GM12878 (cell line): ENCODE measurements around the gene TMEM37. TPM values are rescaled to one million over a fixed set of nuclear protein-coding genes. Genes with fewer than 3 reads are reported as not detected.
A peak's percentile ranks its signal among the peaks of the same experiment; 100 is the strongest.

Experiments
- ATAC-seq: fragments of 200-7000 bp; cut with Tn5 transposase; 3 replicates; pipeline ENCODE4 v1.9.1; 2020; ENCODE audit warnings: mild to moderate bottlenecking, moderate library complexity
- BruUV-seq: library from RNA; stranded (reverse); fragments of 400-500 nt; replicated peaks from 2 replicates; lab custom pipeline; 2021; lab: Mats Ljungman, UMichigan
- CTCF ChIA-PET: fragments of 300-600 bp; sonication (Branson Sonifier 250); formaldehyde crosslinking; extraction: SDS; loops from one replicate; lab custom pipeline; 2021; ENCODE audit warnings: inconsistent platforms; lab: Yijun Ruan, JAX
- POLR2A ChIA-PET: fragments of 350-600 bp; formaldehyde crosslinking; extraction: SDS; loops from one replicate; lab custom pipeline; 2021; ENCODE audit warnings: inconsistent platforms; lab: Charles Lee
- RAD21 ChIA-PET: fragments of 300-600 bp; sonication (Branson Sonifier 250); formaldehyde crosslinking; loops from one replicate; lab custom pipeline; 2023; ENCODE audit warnings: antibody characterized with exemption; ENCODE audit not compliant: unreplicated experiment; lab: Charles Lee
- SMC1A ChIA-PET: fragments of 300-600 bp; sonication (Branson Sonifier 250); formaldehyde crosslinking; loops from one replicate; lab custom pipeline; 2023; ENCODE audit not compliant: unreplicated experiment, uncharacterized antibody; lab: Charles Lee
- DNase-seq: peaks from one replicate; pipeline ENCODE4 v3.0.0-alpha.2; 2011; ENCODE audit warnings: low read depth, low spot score
- FAIRE-seq: peaks from 3 replicates; lab custom pipeline; 2011; peaks lifted over from hg19 to GRCh38; lab: Jason Lieb, UNC
- H2AFZ ChIP-seq: 2 replicates; pipeline ENCODE4 v1.6.0; 2011; ENCODE audit warnings: low read depth, low read length, control low read depth; ENCODE audit not compliant: control insufficient read depth
- H3K27ac ChIP-seq: 2 replicates; pipeline ENCODE4 v1.5.1; 2011; ENCODE audit warnings: control low read depth; ENCODE audit not compliant: control insufficient read depth, insufficient read depth
- H3K27me3 ChIP-seq, 2 experiments: replicated peaks in 1 of 2; 2 replicates each; pipeline versions ENCODE4 v1.6.0 to v1.6.1; 2011; ENCODE audit warnings: low read length in 1 of 2; ENCODE audit not compliant: control insufficient read depth in 2 of 2, insufficient read depth in 2 of 2
- H3K36me3 ChIP-seq, 2 experiments: 2 replicates each; pipeline ENCODE4 v1.5.1; 2011; ENCODE audit warnings: low read length in 1 of 2; ENCODE audit not compliant: control insufficient read depth in 2 of 2, insufficient read depth in 2 of 2
- H3K4me1 ChIP-seq: 2 replicates; pipeline ENCODE4 v1.6.1; 2011; ENCODE audit warnings: mild to moderate bottlenecking, low read length, moderate library complexity, mixed read lengths; ENCODE audit not compliant: control insufficient read depth, insufficient read depth
- H3K4me2 ChIP-seq: 2 replicates; pipeline ENCODE4 v1.6.0; 2011; ENCODE audit warnings: control low read depth; ENCODE audit not compliant: control insufficient read depth, insufficient read depth
- H3K4me3 ChIP-seq: fragments of 200-600 bp; sonication (generic); 2 replicates; pipeline ENCODE4 v1.5.1; 2016
- H3K79me2 ChIP-seq: 2 replicates; pipeline ENCODE4 v1.6.0; 2011; ENCODE audit warnings: low read length; ENCODE audit not compliant: control insufficient read depth, insufficient read depth
- H3K9ac ChIP-seq: 2 replicates; pipeline ENCODE4 v1.8.0; 2011; ENCODE audit warnings: low read length, control low read depth, mixed read lengths; ENCODE audit not compliant: control insufficient read depth, insufficient read depth
- H3K9me3 ChIP-seq: replicated peaks from 3 replicates; pipeline ENCODE4 v1.5.1; 2011; ENCODE audit warnings: mild to moderate bottlenecking, low read length; ENCODE audit not compliant: control insufficient read depth, insufficient read depth
- H4K20me1 ChIP-seq: 2 replicates; pipeline ENCODE4 v1.6.0; 2011; ENCODE audit not compliant: control insufficient read depth, insufficient read depth
- HDGF ChIP-seq: fragments of 450-650 bp; IDR thresholded peaks from 2 replicates; pipeline ENCODE4 v1.6.1; 2016; ENCODE audit warnings: antibody characterized with exemption
- KDM1A ChIP-seq: fragments of 200-600 bp; sonication (generic); IDR thresholded peaks from 2 replicates; pipeline ENCODE4 v1.6.1; 2016; ENCODE audit warnings: borderline replicate concordance
- YY1 ChIP-seq: IDR thresholded peaks from 2 replicates; pipeline ENCODE4 v1.6.1; 2011; ENCODE audit warnings: low read depth, mild to moderate bottlenecking, low read length
- WGBS: methylation state at CpG from one replicate; pipeline ENCODE4 v1.1.6; 2016; ENCODE audit warnings: low lambda C conversion rate; ENCODE audit not compliant: insufficient replicate concordance, insufficient coverage; ENCODE audit errors: missing lambda C conversion rate; 5-methylcytosine and 5-hydroxymethylcytosine counted together
- in situ Hi-C: fragments of 300-500 bp; cut with MboI; formaldehyde crosslinking; loops from 9 replicates; pipeline ENCODE4 v1.14.3; 2018; ENCODE audit warnings: mixed read lengths
- intact Hi-C: fragments of 100-400 bp; cut with micrococcal nuclease; formaldehyde crosslinking; loops from one replicate; pipeline ENCODE4 v1.14.2; 2022; ENCODE audit not compliant: unreplicated experiment
- polyA plus RNA-seq, 11 experiments: library from polyadenylated mRNA; depleted of rRNA in 4 of 11; unstranded in 6 of 11; stranded (reverse) in 5 of 11; fragments of >200 nt; fragmentation: Nextera tagmentation in 4 of 11; fragmentation: Illumina TruSeq in 1 of 11; extraction: Ambion mirVana in 4 of 11; extraction: Trizol in 1 of 11; gene quantifications; 1 replicate in 1 of 11; 2 replicates in 10 of 11; pipeline versions ENCODE4 v1.2.1 to v1.2.3, GENCODE V29; 2011 to 2016; ENCODE audit warnings: inconsistent platforms in 2 of 11, missing spikeins in 2 of 11, low read depth in 1 of 11
- total RNA-seq, 4 experiments: library from RNA; depleted of rRNA in 3 of 4; stranded (reverse); fragments of >200 nt in 3 of 4; fragmentation: Illumina TruSeq in 1 of 4; extraction: Trizol in 1 of 4; gene quantifications; 2 replicates each; pipeline versions ENCODE4 v1.2.1 to v1.2.3, GENCODE V29; 2013 to 2021
- TF ChIP-seq, protein P1 (sequence below), 3 experiments: IDR thresholded peaks in 2 of 3; conservative IDR thresholded peaks in 1 of 3; 2 replicates each; pipeline ENCODE4 v1.5.1; 2011; ENCODE audit warnings: low read depth in 3 of 3, low read length in 3 of 3, mild to moderate bottlenecking in 3 of 3, control low read depth in 2 of 3, moderate library complexity in 2 of 3, inconsistent platforms in 1 of 3, mixed read lengths in 1 of 3; ENCODE audit not compliant: control insufficient read depth in 2 of 3, insufficient read depth in 1 of 3; ENCODE audit errors: extremely low read depth in 1 of 3

Gene TMEM37
- total and polyA plus RNA-seq, 10 of the 15 experiments (the other 5 are each of a cell fraction or from before 2014, with no cell fraction given) = 0.07 to 0.67 (median 0.24) TPM; not detected in 3

DNA sequence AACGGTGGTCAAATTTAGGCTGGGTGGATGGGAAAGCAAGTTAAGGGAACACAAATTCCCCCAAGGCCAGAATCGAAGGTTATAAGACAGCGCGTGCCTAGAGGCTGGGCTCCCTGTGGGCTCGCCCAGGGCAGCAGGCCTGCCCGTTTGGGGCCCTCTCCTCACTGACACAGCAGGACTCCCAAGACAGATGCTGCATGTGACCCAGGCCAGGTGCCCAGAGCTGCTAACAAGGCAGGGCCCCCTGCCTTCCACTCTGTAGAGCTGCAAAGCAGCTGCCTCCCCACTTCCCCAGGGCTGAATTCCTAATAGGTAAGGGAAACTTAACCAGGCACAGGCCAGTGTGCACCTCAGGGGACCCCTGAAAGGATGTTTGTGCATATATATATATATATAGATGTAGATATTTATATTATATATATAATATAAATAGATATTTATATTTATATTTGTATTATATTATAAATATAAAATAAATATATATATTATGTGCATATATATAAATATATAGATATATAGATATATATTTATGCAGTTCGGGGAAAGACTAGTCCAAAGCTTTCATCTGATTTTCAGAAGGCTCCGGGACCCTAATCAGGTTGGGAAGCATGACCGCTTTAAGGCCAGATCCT lies 43.7 kb downstream of the TMEM37 start:
- Histone ChIP-seq H3K9me3 (no peaks in the 10 kb centered on the region), H3K27me3 (no peaks in the 10 kb centered on the region), H2AFZ (no peak overlapping the region), H3K4me1 (no peaks in the 10 kb centered on the region), H3K79me2 (no peaks in the 10 kb centered on the region), H3K4me2 (no peak overlapping the region), H3K36me3 (no peaks in the 10 kb centered on the region), H3K9ac (no peak overlapping the region), H3K4me3 (no peak overlapping the region), H3K27ac (no peak overlapping the region), H4K20me1 (no peaks in the 10 kb centered on the region)
- FAIRE-seq (no peak), DNase-seq (no peak), ATAC-seq (no peak)
- BruUV-seq = no TSS peak
- ChIA-PET POLR2A (no interaction called here), SMC1A (interaction anchor here (1.0 to 7.8 kb wide), 3 partner anchors 65 to 183 kb away, joined by 3 to 62 read pairs (median 24); no protein-coding TSS in a partner anchor), CTCF (interaction anchor here (0.7 to 9.2 kb wide), 14 partner anchors 11 to 612 kb away, joined by 3 to 187 read pairs (median 6); no protein-coding TSS in a partner anchor), RAD21 (interaction anchor here (1.2 to 5.2 kb wide), 5 partner anchors 68 to 593 kb away, joined by 3 to 75 read pairs (median 6); no protein-coding TSS in a partner anchor)
- WGBS = 55% methylated on average over 9 of the region's 9 CpGs
- in situ Hi-C loops (no loop called here), intact Hi-C loops (loop anchor here (5.0 kb wide), 2 partner anchors 163 to 593 kb away; no protein-coding TSS in a partner anchor)
- TF ChIP-seq YY1 = no peak
- TF ChIP-seq, protein P1, sequence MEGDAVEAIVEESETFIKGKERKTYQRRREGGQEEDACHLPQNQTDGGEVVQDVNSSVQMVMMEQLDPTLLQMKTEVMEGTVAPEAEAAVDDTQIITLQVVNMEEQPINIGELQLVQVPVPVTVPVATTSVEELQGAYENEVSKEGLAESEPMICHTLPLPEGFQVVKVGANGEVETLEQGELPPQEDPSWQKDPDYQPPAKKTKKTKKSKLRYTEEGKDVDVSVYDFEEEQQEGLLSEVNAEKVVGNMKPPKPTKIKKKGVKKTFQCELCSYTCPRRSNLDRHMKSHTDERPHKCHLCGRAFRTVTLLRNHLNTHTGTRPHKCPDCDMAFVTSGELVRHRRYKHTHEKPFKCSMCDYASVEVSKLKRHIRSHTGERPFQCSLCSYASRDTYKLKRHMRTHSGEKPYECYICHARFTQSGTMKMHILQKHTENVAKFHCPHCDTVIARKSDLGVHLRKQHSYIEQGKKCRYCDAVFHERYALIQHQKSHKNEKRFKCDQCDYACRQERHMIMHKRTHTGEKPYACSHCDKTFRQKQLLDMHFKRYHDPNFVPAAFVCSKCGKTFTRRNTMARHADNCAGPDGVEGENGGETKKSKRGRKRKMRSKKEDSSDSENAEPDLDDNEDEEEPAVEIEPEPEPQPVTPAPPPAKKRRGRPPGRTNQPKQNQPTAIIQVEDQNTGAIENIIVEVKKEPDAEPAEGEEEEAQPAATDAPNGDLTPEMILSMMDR (IDR thresholded peaks at IDR 0.05 in 2 of 3, conservative IDR thresholded peaks at IDR 0.05 in 1 of 3; ENCODE audit: control insufficient read depth in 2 of 3, extremely low read depth in 1 of 3, insufficient read depth in 1 of 3, low read depth in 3 of 3, low read length in 3 of 3) = 0 out of 6 replicates have a peak, but pooled peaks of 1 of the 3 experiments have one; percentile 3
- no peak for TF ChIP-seq HDGF
- no peak for TF ChIP-seq KDM1A
